Neural cell (in vitro differentiated cells): ENCODE data around the gene GABBR2. TPM values are rescaled to one million over a fixed set of nuclear protein-coding genes. Genes with fewer than 3 reads are reported as not detected.

Source experiments
- H2AFZ ChIP-seq: fragments of 200-600, 300-800 bp; sonication (generic), shearing (Covaris generic); 2 replicates; pipeline ENCODE4 v1.6.0; 2014; ENCODE audit warnings: low read depth, mild to moderate bottlenecking, antibody characterized with exemption, low read length, moderate library complexity
- H3F3A ChIP-seq: fragments of 200-600 bp; shearing (Covaris generic); 2 replicates; pipeline ENCODE4 v1.6.1; 2016; ENCODE audit warnings: mild to moderate bottlenecking, moderate library complexity, mixed read lengths, antibody characterized with exemption, low read length; ENCODE audit not compliant: insufficient read depth, poor library complexity, severe bottlenecking
- H3K27ac ChIP-seq: fragments of 200-600, 300-800 bp; sonication (generic), shearing (Covaris generic); 2 replicates; pipeline ENCODE4 v1.5.1; 2014; ENCODE audit warnings: mild to moderate bottlenecking, low read length, moderate library complexity
- H3K27me3 ChIP-seq: fragments of 300-800, 200-600 bp; sonication (generic), shearing (Covaris generic); 2 replicates; pipeline ENCODE4 v1.6.0; 2014; ENCODE audit warnings: mild to moderate bottlenecking, low read depth, low read length, moderate library complexity; ENCODE audit not compliant: insufficient read depth
- H3K36me3 ChIP-seq: fragments of 300-800, 200-600 bp; sonication (generic), shearing (Covaris generic); 2 replicates; pipeline ENCODE4 v1.5.1; 2014; ENCODE audit warnings: mild to moderate bottlenecking, antibody characterized with exemption, low read length, moderate library complexity; ENCODE audit not compliant: insufficient read depth
- H3K4me2 ChIP-seq: fragments of 300-800, 200-600 bp; sonication (generic), shearing (Covaris generic); 2 replicates; pipeline ENCODE4 v1.6.0; 2014; ENCODE audit warnings: mild to moderate bottlenecking, low read length
- H3K4me3 ChIP-seq: fragments of 300-800, 200-600 bp; sonication (generic), shearing (Covaris generic); 2 replicates; pipeline ENCODE4 v1.5.1; 2014; ENCODE audit warnings: mild to moderate bottlenecking, low read length, moderate library complexity
- H3K79me2 ChIP-seq: fragments of 200-600 bp; shearing (Covaris generic); replicated peaks from 2 replicates; pipeline ENCODE4 v1.6.0; 2014; ENCODE audit warnings: mild to moderate bottlenecking, low read length, moderate library complexity; ENCODE audit not compliant: insufficient read depth
- H3K9ac ChIP-seq: fragments of 300-800, 200-600 bp; sonication (generic), shearing (Covaris generic); 2 replicates; pipeline ENCODE4 v1.6.1; 2016; ENCODE audit warnings: mild to moderate bottlenecking, low read length, mixed read lengths
- H3K9me2 ChIP-seq: fragments of 200-600 bp; shearing (Covaris generic); 2 replicates; pipeline ENCODE4 v1.6.1; 2016; ENCODE audit warnings: mild to moderate bottlenecking, low read length, mixed read lengths; ENCODE audit not compliant: insufficient read depth
- H3K9me3 ChIP-seq: fragments of 200-600, 300-800 bp; sonication (generic), shearing (Covaris generic); 2 replicates; pipeline ENCODE4 v1.6.1; 2016; ENCODE audit warnings: mild to moderate bottlenecking, mixed run types, low read length, moderate library complexity, mixed read lengths
- H4K20me1 ChIP-seq: fragments of 200-600 bp; shearing (Covaris generic); 2 replicates; pipeline ENCODE4 v1.6.1; 2016; ENCODE audit warnings: mild to moderate bottlenecking, mixed run types; ENCODE audit not compliant: insufficient read depth
- CTCF ChIP-seq: fragments of 450-650 bp; IDR thresholded peaks from 2 replicates; pipeline ENCODE4 v1.5.1; 2014; ENCODE audit warnings: antibody characterized with exemption, mild to moderate bottlenecking, moderate library complexity; ENCODE audit not compliant: poor library complexity, severe bottlenecking
- EP300 ChIP-seq: fragments of 450-650 bp; conservative IDR thresholded peaks from 2 replicates; pipeline ENCODE4 v1.6.1; 2014; ENCODE audit warnings: antibody characterized with exemption, mild to moderate bottlenecking, moderate library complexity; ENCODE audit not compliant: poor library complexity, severe bottlenecking
- EZH2 ChIP-seq: fragments of 200-600, 300-800 bp; shearing (Covaris generic), sonication (generic); IDR thresholded peaks from 2 replicates; pipeline ENCODE4 v1.6.1; 2014; ENCODE audit warnings: antibody characterized with exemption, low read length, borderline replicate concordance, mild to moderate bottlenecking; ENCODE audit not compliant: insufficient read depth, poor library complexity, severe bottlenecking
- MXI1 ChIP-seq: fragments of 450-650 bp; conservative IDR thresholded peaks from 2 replicates; pipeline ENCODE4 v1.6.1; 2014; ENCODE audit warnings: antibody characterized with exemption, mild to moderate bottlenecking; ENCODE audit not compliant: poor library complexity, severe bottlenecking
- POLR2AphosphoS5 ChIP-seq: IDR thresholded peaks from 2 replicates; pipeline ENCODE4 v1.6.1; 2012
- RAD21 ChIP-seq: fragments of 450-650 bp; conservative IDR thresholded peaks from 2 replicates; pipeline ENCODE4 v1.6.1; 2014; ENCODE audit warnings: antibody characterized with exemption, mild to moderate bottlenecking, moderate library complexity
- REST ChIP-seq: IDR thresholded peaks from 2 replicates; pipeline ENCODE4 v1.6.1; 2012; ENCODE audit warnings: borderline replicate concordance
- SMC3 ChIP-seq: fragments of 450-650 bp; conservative IDR thresholded peaks from 2 replicates; pipeline ENCODE4 v1.6.1; 2014; ENCODE audit warnings: antibody characterized with exemption, mild to moderate bottlenecking, moderate library complexity; ENCODE audit not compliant: poor library complexity
- TAF1 ChIP-seq: IDR thresholded peaks from 2 replicates; pipeline ENCODE4 v1.6.1; 2012; ENCODE audit warnings: low read depth
- polyA plus RNA-seq: library from polyadenylated mRNA; depleted of rRNA; stranded (reverse); fragments of >200 nt; gene quantifications from 2 replicates; pipeline ENCODE4 v1.2.3, GENCODE V29; 2014

Gene GABBR2
- polyA plus RNA-seq, 1 donor from 2014 or later, result 7.1 TPM

- Histone ChIP-seq H3F3A (no peaks in the 10 kb centered on the region), H3K9me2 (no peaks in the 10 kb centered on the region), H3K27ac (no peak overlapping the region), H3K4me3 (no peak overlapping the region), H3K9me3 (no peaks in the 10 kb centered on the region), H4K20me1 (no peaks in the 10 kb centered on the region), H3K27me3 (no peaks in the 10 kb centered on the region), H2AFZ (no peak overlapping the region), H3K9ac (no peak overlapping the region), H3K36me3 (no peaks in the 10 kb centered on the region), H3K4me2 (no peak overlapping the region), H3K79me2 (no peaks in the 10 kb centered on the region)
- TF ChIP-seq POLR2AphosphoS5 (no peak), EZH2 (no peak), CTCF (no peak), REST (no peak), RAD21 (no peak), EP300 (no peak), MXI1 (no peak), SMC3 (no peak), TAF1 (no peak)
Observed at GRCh38 chr9:98647236-98647635, 61.5 kb downstream of the GABBR2 start.

GRCh38 chr9:98644011-98644410 lies 64.7 kb downstream of the GABBR2 start:
- Histone ChIP-seq H4K20me1 (no peaks in the 10 kb centered on the region), H3K27me3 (no peaks in the 10 kb centered on the region), H3K27ac (no peak overlapping the region), H3K9me3 (no peaks in the 10 kb centered on the region), H3K36me3 (no peaks in the 10 kb centered on the region), H3K4me2 (no peak overlapping the region), H3K9ac (no peak overlapping the region), H3K9me2 (no peaks in the 10 kb centered on the region), H2AFZ (no peak overlapping the region), H3K79me2 (no peaks in the 10 kb centered on the region), H3F3A (no peaks in the 10 kb centered on the region), H3K4me3 (no peak overlapping the region)
- TF ChIP-seq POLR2AphosphoS5, result no peak
- no peak for TF ChIP-seq SMC3
- TF ChIP-seq EZH2, result no peak
- TF ChIP-seq EP300, result no peak
- TF ChIP-seq REST, result no peak
- no peak for TF ChIP-seq CTCF
- TF ChIP-seq RAD21, result no peak
- TF ChIP-seq TAF1, result no peak
- no peak for TF ChIP-seq MXI1
